Renal pelvis (tissue), 12 donors: ENCODE results near the gene ERGIC1. TPM values are rescaled to one million over a fixed set of nuclear protein-coding genes. Genes with fewer than 3 reads are reported as not detected.
A peak's percentile ranks its signal among the peaks of the same experiment; 100 is the strongest.
"Not testable (repeated sequence)": the region's sequence is repeated elsewhere in the genome, so short reads cannot be mapped to it uniquely, and the experiment has no call there.

ENCODE experiments used
- DNase-seq: peaks from one replicate; pipeline ENCODE4 v3.0.0-alpha.2; 2013
- long read RNA-seq, 16 experiments: transcript quantifications; one replicate each; lab custom pipeline, GENCODE V29; 2026
- polyA plus RNA-seq, 3 donors: library from polyadenylated mRNA; unstranded; fragments of 120-200 nt; gene quantifications; one replicate each; pipeline ENCODE4 v1.2.1, GENCODE V29; 2013; ENCODE audit not compliant: insufficient read length in 3 of 3

Gene ERGIC1
- 100 to 1,000 TPM; 109 to 119 (median 118) TPM for polyA plus RNA-seq
- long read RNA-seq, donor 1, transcript ERGIC1-202 (10 exons, 2,881 nt): major isoform, 30 of 41 reads
- long read RNA-seq, donor 1, partial matches to known transcripts: 11 of 41 reads
- long read RNA-seq, donor 1, other reads (novel, unspliced or antisense): 0 of 41 reads
- long read RNA-seq, donor 2, transcript ERGIC1-202 (10 exons, 2,881 nt): major isoform, 37 of 61 reads
- long read RNA-seq, donor 2, partial matches to known transcripts: 20 of 61 reads
- long read RNA-seq, donor 2, other reads (novel, unspliced or antisense): 0 of 61 reads
- long read RNA-seq, donor 3, transcript ERGIC1-202 (10 exons, 2,881 nt): major isoform, 23 of 55 reads
- long read RNA-seq, donor 3, partial matches to known transcripts: 29 of 55 reads
- long read RNA-seq, donor 3, other reads (novel, unspliced or antisense): 0 of 55 reads
- long read RNA-seq, donor 4, transcript ERGIC1-202 (10 exons, 2,881 nt): major isoform, 30 of 83 reads
- long read RNA-seq, donor 4, partial matches to known transcripts: 52 of 83 reads
- long read RNA-seq, donor 4, other reads (novel, unspliced or antisense): 0 of 83 reads
- long read RNA-seq, donor 5, transcript ERGIC1-202 (10 exons, 2,881 nt): major isoform, 18 of 64 reads
- long read RNA-seq, donor 5, partial matches to known transcripts: 42 of 64 reads
- long read RNA-seq, donor 5, other reads (novel, unspliced or antisense): 0 of 64 reads
- long read RNA-seq, donor 6, transcript ERGIC1-202 (10 exons, 2,881 nt): major isoform, 32 of 80 reads
- long read RNA-seq, donor 6, partial matches to known transcripts: 47 of 80 reads
- long read RNA-seq, donor 6, other reads (novel, unspliced or antisense): 0 of 80 reads
- long read RNA-seq, donor 7, transcript ERGIC1-202 (10 exons, 2,881 nt): major isoform, 33 of 76 reads
- long read RNA-seq, donor 7, transcript ERGIC1-211 (2 exons, 3,621 nt): minor isoform, 8 of 76 reads
- long read RNA-seq, donor 7, partial matches to known transcripts: 35 of 76 reads
- long read RNA-seq, donor 7, other reads (novel, unspliced or antisense): 0 of 76 reads
- long read RNA-seq, donor 8, transcript ERGIC1-202 (10 exons, 2,881 nt): major isoform, 19 of 25 reads
- long read RNA-seq, donor 8, partial matches to known transcripts: 5 of 25 reads
- long read RNA-seq, donor 8, other reads (novel, unspliced or antisense): 0 of 25 reads
- long read RNA-seq, donor 9, transcript ERGIC1-202 (10 exons, 2,881 nt): major isoform, 40 of 72 reads
- long read RNA-seq, donor 9, partial matches to known transcripts: 28 of 72 reads
- long read RNA-seq, donor 9, other reads (novel, unspliced or antisense): 0 of 72 reads
- long read RNA-seq, donor 10, transcript ERGIC1-211 (2 exons, 3,621 nt): minor isoform, 5 of 60 reads
- long read RNA-seq, donor 10, transcript ERGIC1-202 (10 exons, 2,881 nt): major isoform, 27 of 60 reads
- long read RNA-seq, donor 10, partial matches to known transcripts: 28 of 60 reads
- long read RNA-seq, donor 10, other reads (novel, unspliced or antisense): 0 of 60 reads
- long read RNA-seq, donor 11, transcript ERGIC1-202 (10 exons, 2,881 nt): major isoform, 20 of 34 reads
- long read RNA-seq, donor 11, partial matches to known transcripts: 12 of 34 reads
- long read RNA-seq, donor 11, other reads (novel, unspliced or antisense): 0 of 34 reads
- long read RNA-seq, donor 12, transcript ERGIC1-202 (10 exons, 2,881 nt): major isoform, 46 of 59 reads
- long read RNA-seq, donor 12, partial matches to known transcripts: 11 of 59 reads
- long read RNA-seq, donor 12, other reads (novel, unspliced or antisense): 0 of 59 reads
- long read RNA-seq, donor 13, transcript ERGIC1-202 (10 exons, 2,881 nt): major isoform, 15 of 31 reads
- long read RNA-seq, donor 13, partial matches to known transcripts: 12 of 31 reads
- long read RNA-seq, donor 13, other reads (novel, unspliced or antisense): 0 of 31 reads
- long read RNA-seq, donor 14, transcript ERGIC1-202 (10 exons, 2,881 nt): major isoform, 42 of 212 reads
- long read RNA-seq, donor 14, partial matches to known transcripts: 165 of 212 reads
- long read RNA-seq, donor 14, other reads (novel, unspliced or antisense): 0 of 212 reads
- long read RNA-seq, donor 15, transcript ERGIC1-202 (10 exons, 2,881 nt): major isoform, 47 of 75 reads
- long read RNA-seq, donor 15, transcript ERGIC1-211 (2 exons, 3,621 nt): minor isoform, 5 of 75 reads
- long read RNA-seq, donor 15, partial matches to known transcripts: 23 of 75 reads
- long read RNA-seq, donor 15, other reads (novel, unspliced or antisense): 0 of 75 reads
- long read RNA-seq, donor 16, transcript ERGIC1-202 (10 exons, 2,881 nt): major isoform, 28 of 135 reads
- long read RNA-seq, donor 16, partial matches to known transcripts: 104 of 135 reads
- long read RNA-seq, donor 16, other reads (novel, unspliced or antisense): 0 of 135 reads

- peak; percentile 75 for DNase-seq
Measured at GRCh38 chr5:172833686-172834414, at the start of gene ERGIC1. ERGIC1 (plus strand) TSS chr5:172834251; CDS start chr5:172834414, 163 bp downstream.

DNA sequence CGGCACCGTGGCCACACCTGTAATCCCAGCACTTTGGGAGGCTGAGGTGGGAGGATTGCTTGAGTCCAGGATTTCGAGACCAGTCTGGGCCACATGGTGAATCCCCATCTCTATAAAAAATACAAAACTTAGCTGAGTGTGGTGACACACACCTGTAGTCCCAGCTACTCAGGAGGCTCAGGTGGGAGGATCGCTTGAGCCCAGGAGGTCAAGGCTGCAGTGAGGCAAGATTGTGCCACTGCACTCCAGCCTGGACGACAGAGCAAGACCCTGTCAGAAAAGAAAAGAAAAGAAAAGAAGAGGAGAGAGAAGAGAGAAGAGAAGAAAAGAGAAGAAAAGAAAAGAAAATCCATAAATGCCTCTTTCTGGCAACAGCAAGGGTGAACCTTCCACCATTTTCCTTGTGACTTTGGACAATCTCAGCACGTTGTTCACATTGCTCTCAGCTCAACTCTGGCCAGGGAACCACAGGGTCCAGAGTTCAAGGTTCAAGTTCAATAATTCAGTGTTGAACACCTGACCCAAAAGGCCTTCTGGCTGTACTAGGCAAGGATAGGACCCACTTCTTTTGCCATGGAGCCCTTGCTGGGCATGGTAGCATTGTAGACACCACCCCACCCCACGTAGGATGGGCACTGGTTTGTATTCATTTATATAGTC, 48.5 kb upstream of the ERGIC1 start:
- no peak for DNase-seq

DNA sequence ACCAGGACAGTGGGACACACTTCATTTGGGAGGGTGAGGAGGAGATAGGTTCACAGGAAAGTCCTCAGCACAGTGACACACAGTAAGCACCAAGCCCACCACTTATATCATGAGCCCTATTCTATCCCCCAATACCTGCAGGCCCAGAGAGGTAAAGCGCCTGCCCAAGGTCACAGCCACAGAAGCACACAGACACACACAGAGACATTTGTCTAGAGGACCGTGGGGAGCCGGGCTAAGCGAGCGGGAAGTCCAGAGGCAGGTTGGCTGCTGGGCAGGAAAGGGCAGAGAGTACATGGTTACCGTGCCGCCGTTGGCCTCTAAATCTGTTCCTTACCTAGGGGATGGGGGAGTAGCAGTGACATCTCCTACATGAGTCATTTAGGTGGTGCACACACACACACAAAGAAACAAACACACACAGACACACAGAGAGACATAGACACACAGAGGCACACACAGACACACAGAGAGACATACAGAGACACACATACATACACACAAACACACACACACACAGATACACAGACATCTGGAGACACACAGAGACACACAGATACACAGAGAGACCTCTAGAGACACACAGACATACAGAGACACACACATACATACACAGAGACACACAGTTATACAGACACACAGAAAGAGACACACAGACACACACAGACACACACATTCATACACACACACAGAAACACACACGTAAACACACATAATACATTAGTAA, 47.2 kb upstream of the ERGIC1 start:
- no peak for DNase-seq

GRCh38 chr5:172787538-172787937, 46.5 kb upstream of the ERGIC1 start:
- DNase-seq: not testable (repeated sequence)

- no peak for DNase-seq
Measured at GRCh38 chr5:172788771-172789686, 45.0 kb upstream of the ERGIC1 start.

DNA sequence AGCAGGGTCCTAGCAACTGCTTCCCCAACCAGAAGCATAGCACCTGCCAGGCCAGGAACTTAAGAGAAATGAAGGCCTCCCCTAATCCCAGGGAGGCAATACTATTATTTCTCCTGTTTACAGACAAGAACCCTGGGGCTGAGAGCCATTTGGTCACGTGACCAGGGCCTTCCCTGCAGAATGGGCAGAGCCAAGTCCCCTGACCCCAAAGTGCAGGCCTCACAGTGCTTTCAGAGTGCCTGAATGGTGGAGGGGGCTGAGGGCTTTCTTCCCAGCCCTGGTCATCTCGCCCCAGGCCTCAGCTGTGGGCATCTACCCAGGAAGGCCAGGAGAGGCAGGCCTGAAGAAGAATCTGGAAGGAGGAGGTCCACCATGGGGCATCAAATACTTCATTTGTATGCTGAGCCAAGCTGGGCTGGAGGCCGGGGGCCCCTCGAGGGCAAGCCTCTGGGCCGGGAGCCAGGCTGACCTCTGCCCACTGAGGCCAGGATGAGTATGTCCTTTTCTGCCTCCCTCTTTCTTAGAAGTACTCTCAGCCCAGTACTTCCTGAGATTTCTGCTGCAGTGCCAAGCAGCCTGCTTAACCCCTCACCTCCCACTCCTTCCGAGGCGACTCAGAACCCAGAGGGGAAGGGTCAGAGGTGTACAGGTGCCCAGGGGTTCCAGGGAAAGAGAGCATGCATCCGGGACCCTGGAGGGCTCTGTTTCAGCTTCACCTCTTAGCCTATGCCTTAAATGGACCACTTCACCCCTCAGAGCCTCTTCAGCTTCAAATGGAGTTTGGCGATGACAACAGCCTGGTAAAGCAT, 44.2 kb upstream of the ERGIC1 start:
- DNase-seq: no peak

- DNase-seq: no peak
Measured at GRCh38 chr5:172790496-172790889, 43.6 kb upstream of the ERGIC1 start.

- no peak for DNase-seq
Measured at GRCh38 chr5:172791286-172791685, 42.8 kb upstream of the ERGIC1 start.

- DNase-seq: no peak
Measured at GRCh38 chr5:172791726-172792445, 42.2 kb upstream of the ERGIC1 start.

DNA sequence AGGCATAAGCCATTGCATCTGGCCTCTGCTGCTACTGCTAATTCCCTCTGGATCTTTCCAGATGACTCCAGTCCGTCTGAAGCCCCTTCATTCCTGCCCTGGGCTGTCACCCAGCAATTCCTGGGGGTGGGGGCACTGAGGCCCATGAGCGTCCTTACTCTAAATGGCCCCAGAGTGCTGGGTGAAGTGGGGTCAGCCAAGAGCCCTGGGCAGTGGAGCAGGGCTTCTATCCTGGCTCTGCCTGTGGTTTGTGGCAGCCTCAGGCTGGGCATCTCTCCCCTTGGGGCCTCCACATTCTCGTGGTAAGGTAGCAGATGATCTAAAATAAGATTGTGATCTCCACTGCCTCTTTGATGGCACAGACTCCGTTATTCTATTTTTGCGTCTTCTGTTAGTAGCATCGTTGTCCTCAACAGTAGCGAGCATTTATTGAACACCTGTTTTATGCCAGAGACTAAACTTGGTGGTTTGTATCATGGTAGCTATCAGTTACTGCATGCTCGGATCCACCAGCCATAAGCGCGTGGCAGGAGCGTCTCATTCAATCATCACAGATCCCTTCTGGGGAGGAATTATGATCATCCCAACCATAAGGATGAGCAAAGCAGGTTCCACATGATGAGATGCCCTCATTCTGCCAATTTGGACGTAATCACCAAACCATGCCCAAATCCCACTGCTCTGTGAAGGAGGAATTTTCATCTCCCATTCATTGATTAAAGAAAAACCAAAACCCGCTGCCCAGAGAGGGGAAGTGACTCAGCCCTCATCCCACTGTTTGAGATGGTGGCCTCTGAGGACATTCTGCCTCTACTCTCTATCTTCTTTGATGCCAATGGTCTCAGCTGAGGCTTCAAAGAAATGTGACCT, 41.1 kb upstream of the ERGIC1 start:
- no peak for DNase-seq

DNA sequence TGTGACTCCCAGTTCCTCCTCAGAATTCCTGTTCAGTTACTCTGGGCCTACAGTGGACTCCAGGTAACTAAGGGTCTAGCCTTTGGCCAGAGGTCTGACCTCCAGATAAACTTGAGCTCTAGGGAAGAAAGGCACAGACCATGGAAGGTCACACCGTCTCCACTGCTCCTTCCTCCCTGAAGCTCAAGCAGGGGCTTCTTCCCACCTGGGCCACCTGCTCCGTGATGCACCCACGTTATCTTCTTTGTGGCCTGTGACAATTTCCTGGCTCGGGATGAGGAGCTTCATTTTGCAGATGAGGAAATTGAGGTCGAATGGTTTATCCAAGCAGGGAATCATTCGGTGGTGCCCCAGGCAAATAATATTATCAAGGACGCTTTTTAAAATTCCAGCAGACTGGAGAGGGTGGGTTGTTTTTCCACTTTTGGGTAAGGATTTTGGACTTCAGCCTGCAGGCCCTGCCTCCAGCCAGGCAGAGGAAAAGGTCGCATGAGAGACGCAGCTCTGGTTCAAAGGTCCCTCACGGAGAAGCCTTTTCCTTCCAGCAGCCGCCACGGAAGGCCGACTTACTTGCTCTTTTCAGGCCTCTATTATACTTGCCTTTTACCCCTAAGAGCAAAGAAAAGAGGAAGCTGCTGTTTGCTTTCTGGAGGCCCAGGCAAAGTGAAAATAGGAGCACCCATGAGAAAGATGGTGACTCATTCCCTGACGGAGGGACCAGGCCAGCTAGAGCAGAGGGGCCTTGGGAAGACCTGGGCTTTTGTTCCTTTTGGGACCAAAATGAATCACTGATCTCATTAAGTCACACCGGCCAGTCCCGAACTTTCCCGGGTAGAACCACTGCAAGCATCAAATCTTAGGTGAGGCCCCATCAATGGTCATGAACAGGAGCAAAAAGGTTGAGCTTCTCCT, 40.2 kb upstream of the ERGIC1 start:
- no peak for DNase-seq

- DNase-seq: peak; percentile 90
Measured at GRCh38 chr5:172795318-172795977, 38.6 kb upstream of the ERGIC1 start.
